Sigmoid colon (tissue), 7 donors: ENCODE data around the gene TNPO2. TPM values are rescaled to one million over a fixed set of nuclear protein-coding genes. Genes with fewer than 3 reads are reported as not detected.

Experiments used
- DNase-seq: peaks from one replicate; pipeline ENCODE4 v3.0.0-alpha.2; 2019
- H3K27ac ChIP-seq, 4 donors: fragments of 200-600 bp; sonication (generic); one replicate each; pipeline ENCODE4 v1.5.1; 2016 to 2019; ENCODE audit warnings: mild to moderate bottlenecking in 1 of 4
- H3K27me3 ChIP-seq, 3 donors: fragments of 200-600 bp; sonication (generic); one replicate each; pipeline ENCODE4 v1.5.1; 2019; ENCODE audit warnings: mild to moderate bottlenecking in 1 of 3
- H3K36me3 ChIP-seq, 4 donors: fragments of 200-600 bp; sonication (generic); one replicate each; pipeline ENCODE4 v1.5.1; 2016 to 2019
- H3K4me1 ChIP-seq, 4 donors: fragments of 200-600 bp; sonication (generic); one replicate each; pipeline ENCODE4 v1.5.1; 2017 to 2019
- H3K4me3 ChIP-seq, 4 donors: fragments of 200-600 bp; sonication (generic); one replicate each; pipeline ENCODE4 v1.5.1; 2017 to 2019; ENCODE audit warnings: mild to moderate bottlenecking in 2 of 4, moderate library complexity in 1 of 4
- H3K9me3 ChIP-seq, 4 donors: fragments of 200-600 bp in 3 of 4; sonication (generic) in 3 of 4; one replicate each; pipeline versions ENCODE4 v1.5.1 to v1.6.1; 2013 to 2019
- CTCF ChIP-seq, 4 experiments: fragments of 450-650 bp in 3 of 4; fragments of 200-600 bp in 1 of 4; IDR thresholded peaks; one replicate each; pipeline ENCODE4 v1.5.1; 2016 to 2019; ENCODE audit warnings: antibody characterized with exemption in 4 of 4, mild to moderate bottlenecking in 3 of 4, moderate library complexity in 2 of 4
- EP300 ChIP-seq, 4 donors: sonication (generic); formaldehyde crosslinking; IDR thresholded peaks; one replicate each; pipeline ENCODE4 v1.6.1; 2017; ENCODE audit warnings: antibody characterized with exemption in 4 of 4
- POLR2A ChIP-seq, 2 donors: fragments of 450-650 bp; IDR thresholded peaks; one replicate each; pipeline ENCODE4 v1.6.1; 2016; ENCODE audit warnings: antibody characterized with exemption in 2 of 2, mild to moderate bottlenecking in 2 of 2, moderate library complexity in 2 of 2
- POLR2AphosphoS5 ChIP-seq, 4 donors: sonication (generic); formaldehyde crosslinking; IDR thresholded peaks; one replicate each; pipeline ENCODE4 v1.6.1; 2017; ENCODE audit warnings: antibody characterized with exemption in 4 of 4
- WGBS, 2 donors: extraction: QIAGEN DNeasy Blood & Tissue Kit; methylation state at CpG; one replicate each; pipeline ENCODE4 v1.1.7; 2013; 5-methylcytosine and 5-hydroxymethylcytosine counted together
- intact Hi-C: fragments of 100-400 bp; cut with DNase I; formaldehyde crosslinking; loops from one replicate; pipeline ENCODE4 v1.15.1; 2023
- polyA plus RNA-seq, 3 donors: library from polyadenylated mRNA; stranded (reverse); fragments of 200-250 nt; gene quantifications; one replicate each; pipeline ENCODE4 v1.2.3, GENCODE V29; 2013
- total RNA-seq, 4 donors: library from RNA; depleted of rRNA; stranded (reverse); fragments of >200 nt; gene quantifications; one replicate each; pipeline ENCODE4 v1.1.0, GENCODE V29; 2016
- donor health status: healthy with polysubstance abuse.
- donor health status: Bipolar disorder and iron deficiency.
- donor health status: healthy.

TNPO2 gene
- total and polyA plus RNA-seq, 7 donors, result 9.5 to 92.2 (median 54.2) TPM

GRCh38 chr19:12749938-12750521 is 26.3 kb upstream of the TNPO2 start:
- H3K36me3 ChIP-seq, result peaks cover 10 to 31% (median 30%) of the 10 kb centered on the region in 4 donors
- no peak overlapping the region for H3K4me3 ChIP-seq
- no peak for DNase-seq
- TF ChIP-seq POLR2A (IDR thresholded peaks at IDR 0.05) (no peak), CTCF (IDR thresholded peaks at IDR 0.05) (no peak), EP300 (IDR thresholded peaks at IDR 0.05) (no peak), POLR2AphosphoS5 (IDR thresholded peaks at IDR 0.05) (no peak)
- 9 to 36% methylated on average over 24 of the region's 24 CpGs for WGBS, 2 donors
- H3K9me3 ChIP-seq, result peaks cover 0 to 3% (median 0%) of the 10 kb centered on the region in 4 donors
- intact Hi-C loops, result no loop called here
- peaks cover 0 to 27% (median 6%) of the 10 kb centered on the region in 3 donors for H3K27me3 ChIP-seq
- H3K4me1 ChIP-seq, result no peaks in the 10 kb centered on the region
- no peak overlapping the region for H3K27ac ChIP-seq

GRCh38 chr19:12748489-12748888 is 24.8 kb upstream of the TNPO2 start:
- no peaks in the 10 kb centered on the region for H3K4me1 ChIP-seq
- TF ChIP-seq POLR2A (IDR thresholded peaks at IDR 0.05) (no peak), POLR2AphosphoS5 (IDR thresholded peaks at IDR 0.05) (no peak), EP300 (IDR thresholded peaks at IDR 0.05) (no peak), CTCF (IDR thresholded peaks at IDR 0.05) (no peak)
- H3K36me3 ChIP-seq, result peaks cover 10 to 44% (median 39%) of the 10 kb centered on the region in 4 donors
- no peak overlapping the region for H3K4me3 ChIP-seq
- no peak for DNase-seq
- H3K9me3 ChIP-seq, result peaks cover 0 to 3% (median 0%) of the 10 kb centered on the region in 4 donors
- no peak overlapping the region for H3K27ac ChIP-seq
- H3K27me3 ChIP-seq, result peaks cover 0 to 27% (median 6%) of the 10 kb centered on the region in 3 donors
- 87 to 89% methylated on average over 6 of the region's 6 CpGs for WGBS, 2 donors
- intact Hi-C loops, result no loop called here

- Histone ChIP-seq H3K27ac (no peak overlapping the region), H3K27me3 (peaks cover 0 to 16% (median 4%) of the 10 kb centered on the region in 3 donors), H3K4me1 (no peaks in the 10 kb centered on the region), H3K36me3 (peaks cover 10 to 74% (median 43%) of the 10 kb centered on the region in 4 donors), H3K9me3 (peaks cover 0 to 3% (median 0%) of the 10 kb centered on the region in 4 donors), H3K4me3 (no peak overlapping the region)
- intact Hi-C loops, result no loop called here
- TF ChIP-seq EP300 (IDR thresholded peaks at IDR 0.05), result no peak
- TF ChIP-seq POLR2AphosphoS5 (IDR thresholded peaks at IDR 0.05), result no peak
- TF ChIP-seq POLR2A (IDR thresholded peaks at IDR 0.05), result no peak
- no peak for TF ChIP-seq CTCF (IDR thresholded peaks at IDR 0.05)
- no peak for DNase-seq
- 89% methylated on average over 22 of the region's 22 CpGs for WGBS, 2 donors
Observed at GRCh38 chr19:12745166-12745897, 21.6 kb upstream of the TNPO2 start.

GRCh38 chr19:12737835-12738351 is 14.2 kb upstream of the TNPO2 start:
- no peaks in the 10 kb centered on the region for H3K27me3 ChIP-seq
- 8 to 12% methylated on average over 13 of the region's 13 CpGs for WGBS, 2 donors
- peaks cover 0 to 44% (median 12%) of the 10 kb centered on the region in 4 donors for H3K36me3 ChIP-seq
- peak overlapping the region; percentile 80 to 95 (median 89) for H3K4me3 ChIP-seq
- peaks cover 0 to 38% (median 32%) of the 10 kb centered on the region in 4 donors for H3K4me1 ChIP-seq
- H3K9me3 ChIP-seq, result no peaks in the 10 kb centered on the region
- intact Hi-C loops, result no loop called here
- no peak for DNase-seq
- peak overlapping the region; percentile 85 to 90 (median 86) for H3K27ac ChIP-seq
- no peak for TF ChIP-seq POLR2A (IDR thresholded peaks at IDR 0.05)
- TF ChIP-seq POLR2AphosphoS5 (IDR thresholded peaks at IDR 0.05), result no peak
- no peak for TF ChIP-seq EP300 (IDR thresholded peaks at IDR 0.05)
- no peak for TF ChIP-seq CTCF (IDR thresholded peaks at IDR 0.05)
